Stomach (tissue), 4 donors: ENCODE results near the gene PGA3.

Source experiments
- CTCF ChIP-seq, 7 experiments: fragments of 450-650 bp in 4 of 7; fragments of 200-600 bp in 3 of 7; sonication (generic) in 3 of 7; IDR thresholded peaks; one replicate each; pipeline ENCODE4 v1.5.1; 2016 to 2019; ENCODE audit warnings: antibody characterized with exemption in 7 of 7, control low read depth in 2 of 7, mild to moderate bottlenecking in 1 of 7
- EP300 ChIP-seq: sonication (generic); formaldehyde crosslinking; IDR thresholded peaks from one replicate; pipeline ENCODE4 v1.6.1; 2017; ENCODE audit warnings: antibody characterized with exemption

- peak in 4 of 7 experiments; percentile 10 to 43 (median 21) for TF ChIP-seq CTCF (IDR thresholded peaks at IDR 0.05)
- TF ChIP-seq EP300 = no peak
These were observed 41.9 kb upstream of the PGA3 start, which contains the start of gene VPS37C for GRCh38 chr11:61161190-61162091.
